ENCODE measurements around the gene CCDC170.

DNA sequence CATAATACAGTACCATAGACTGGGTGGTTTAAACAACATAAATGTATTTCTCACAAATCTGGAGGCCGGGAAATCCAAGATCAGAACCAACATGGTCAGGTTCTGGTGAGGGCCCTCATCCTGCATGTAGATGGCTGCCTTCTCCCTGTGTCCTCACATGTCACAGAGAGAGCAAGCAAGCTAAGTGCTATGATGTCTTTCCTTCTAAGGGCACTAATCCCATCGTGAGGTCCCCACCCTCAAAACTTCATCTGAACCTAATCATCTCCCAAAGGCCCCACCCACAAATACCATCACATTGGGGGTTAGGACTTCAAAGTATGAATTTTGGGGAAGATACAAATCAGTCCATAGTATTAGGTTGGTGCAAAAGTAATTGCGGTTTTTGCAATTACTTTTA lies 56.8 kb downstream of the CCDC170 start:
- TF ChIP-seq, protein P1, sequence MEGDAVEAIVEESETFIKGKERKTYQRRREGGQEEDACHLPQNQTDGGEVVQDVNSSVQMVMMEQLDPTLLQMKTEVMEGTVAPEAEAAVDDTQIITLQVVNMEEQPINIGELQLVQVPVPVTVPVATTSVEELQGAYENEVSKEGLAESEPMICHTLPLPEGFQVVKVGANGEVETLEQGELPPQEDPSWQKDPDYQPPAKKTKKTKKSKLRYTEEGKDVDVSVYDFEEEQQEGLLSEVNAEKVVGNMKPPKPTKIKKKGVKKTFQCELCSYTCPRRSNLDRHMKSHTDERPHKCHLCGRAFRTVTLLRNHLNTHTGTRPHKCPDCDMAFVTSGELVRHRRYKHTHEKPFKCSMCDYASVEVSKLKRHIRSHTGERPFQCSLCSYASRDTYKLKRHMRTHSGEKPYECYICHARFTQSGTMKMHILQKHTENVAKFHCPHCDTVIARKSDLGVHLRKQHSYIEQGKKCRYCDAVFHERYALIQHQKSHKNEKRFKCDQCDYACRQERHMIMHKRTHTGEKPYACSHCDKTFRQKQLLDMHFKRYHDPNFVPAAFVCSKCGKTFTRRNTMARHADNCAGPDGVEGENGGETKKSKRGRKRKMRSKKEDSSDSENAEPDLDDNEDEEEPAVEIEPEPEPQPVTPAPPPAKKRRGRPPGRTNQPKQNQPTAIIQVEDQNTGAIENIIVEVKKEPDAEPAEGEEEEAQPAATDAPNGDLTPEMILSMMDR (IDR thresholded peaks at IDR 0.05; ENCODE audit: low read depth, low read length, missing input control) = no peak
- TF ChIP-seq HNF4A (conservative IDR thresholded peaks at IDR 0.05) = no peak
- TF ChIP-seq RAD21 (IDR thresholded peaks at IDR 0.05) = no peak
- TF ChIP-seq, protein P2, sequence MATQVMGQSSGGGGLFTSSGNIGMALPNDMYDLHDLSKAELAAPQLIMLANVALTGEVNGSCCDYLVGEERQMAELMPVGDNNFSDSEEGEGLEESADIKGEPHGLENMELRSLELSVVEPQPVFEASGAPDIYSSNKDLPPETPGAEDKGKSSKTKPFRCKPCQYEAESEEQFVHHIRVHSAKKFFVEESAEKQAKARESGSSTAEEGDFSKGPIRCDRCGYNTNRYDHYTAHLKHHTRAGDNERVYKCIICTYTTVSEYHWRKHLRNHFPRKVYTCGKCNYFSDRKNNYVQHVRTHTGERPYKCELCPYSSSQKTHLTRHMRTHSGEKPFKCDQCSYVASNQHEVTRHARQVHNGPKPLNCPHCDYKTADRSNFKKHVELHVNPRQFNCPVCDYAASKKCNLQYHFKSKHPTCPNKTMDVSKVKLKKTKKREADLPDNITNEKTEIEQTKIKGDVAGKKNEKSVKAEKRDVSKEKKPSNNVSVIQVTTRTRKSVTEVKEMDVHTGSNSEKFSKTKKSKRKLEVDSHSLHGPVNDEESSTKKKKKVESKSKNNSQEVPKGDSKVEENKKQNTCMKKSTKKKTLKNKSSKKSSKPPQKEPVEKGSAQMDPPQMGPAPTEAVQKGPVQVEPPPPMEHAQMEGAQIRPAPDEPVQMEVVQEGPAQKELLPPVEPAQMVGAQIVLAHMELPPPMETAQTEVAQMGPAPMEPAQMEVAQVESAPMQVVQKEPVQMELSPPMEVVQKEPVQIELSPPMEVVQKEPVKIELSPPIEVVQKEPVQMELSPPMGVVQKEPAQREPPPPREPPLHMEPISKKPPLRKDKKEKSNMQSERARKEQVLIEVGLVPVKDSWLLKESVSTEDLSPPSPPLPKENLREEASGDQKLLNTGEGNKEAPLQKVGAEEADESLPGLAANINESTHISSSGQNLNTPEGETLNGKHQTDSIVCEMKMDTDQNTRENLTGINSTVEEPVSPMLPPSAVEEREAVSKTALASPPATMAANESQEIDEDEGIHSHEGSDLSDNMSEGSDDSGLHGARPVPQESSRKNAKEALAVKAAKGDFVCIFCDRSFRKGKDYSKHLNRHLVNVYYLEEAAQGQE (IDR thresholded peaks at IDR 0.05) = no peak
- TF ChIP-seq, protein P3, sequence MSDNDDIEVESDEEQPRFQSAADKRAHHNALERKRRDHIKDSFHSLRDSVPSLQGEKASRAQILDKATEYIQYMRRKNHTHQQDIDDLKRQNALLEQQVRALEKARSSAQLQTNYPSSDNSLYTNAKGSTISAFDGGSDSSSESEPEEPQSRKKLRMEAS (IDR thresholded peaks at IDR 0.05) = no peak
- TF ChIP-seq GABPA (IDR thresholded peaks at IDR 0.05 in 1 of 2, conservative IDR thresholded peaks at IDR 0.05 in 1 of 2) = no peak
- TF ChIP-seq EGR1 (IDR thresholded peaks at IDR 0.05; ENCODE audit: low read depth in 2 of 2) = no peak
- no peak for TF ChIP-seq NR2F2 (IDR thresholded peaks at IDR 0.05)
- TF ChIP-seq, protein P4, sequence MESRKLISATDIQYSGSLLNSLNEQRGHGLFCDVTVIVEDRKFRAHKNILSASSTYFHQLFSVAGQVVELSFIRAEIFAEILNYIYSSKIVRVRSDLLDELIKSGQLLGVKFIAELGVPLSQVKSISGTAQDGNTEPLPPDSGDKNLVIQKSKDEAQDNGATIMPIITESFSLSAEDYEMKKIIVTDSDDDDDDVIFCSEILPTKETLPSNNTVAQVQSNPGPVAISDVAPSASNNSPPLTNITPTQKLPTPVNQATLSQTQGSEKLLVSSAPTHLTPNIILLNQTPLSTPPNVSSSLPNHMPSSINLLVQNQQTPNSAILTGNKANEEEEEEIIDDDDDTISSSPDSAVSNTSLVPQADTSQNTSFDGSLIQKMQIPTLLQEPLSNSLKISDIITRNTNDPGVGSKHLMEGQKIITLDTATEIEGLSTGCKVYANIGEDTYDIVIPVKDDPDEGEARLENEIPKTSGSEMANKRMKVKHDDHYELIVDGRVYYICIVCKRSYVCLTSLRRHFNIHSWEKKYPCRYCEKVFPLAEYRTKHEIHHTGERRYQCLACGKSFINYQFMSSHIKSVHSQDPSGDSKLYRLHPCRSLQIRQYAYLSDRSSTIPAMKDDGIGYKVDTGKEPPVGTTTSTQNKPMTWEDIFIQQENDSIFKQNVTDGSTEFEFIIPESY (IDR thresholded peaks at IDR 0.05) = no peak
- no peak for TF ChIP-seq FOXA1 (IDR thresholded peaks at IDR 0.05)
- no peak for TF ChIP-seq JUND (IDR thresholded peaks at IDR 0.05)
